Glutamatergic neuron (in vitro differentiated cells): ENCODE measurements around the gene NNAT. TPM values are rescaled to one million over a fixed set of nuclear protein-coding genes. Genes with fewer than 3 reads are reported as not detected.
"Not testable (repeated sequence)": the region's sequence is repeated elsewhere in the genome, so short reads cannot be mapped to it uniquely, and the experiment has no call there.

Experiments
- DNase-seq: peaks from one replicate; pipeline ENCODE4 v3.0.0; 2022
- H3K27ac Mint-ChIP-seq: one replicate; pipeline ENCODE4 v1.8.0; 2020; ENCODE audit warnings: mild to moderate bottlenecking, mixed read lengths, inconsistent platforms; ENCODE audit not compliant: unreplicated experiment
- H3K27me3 Mint-ChIP-seq: one replicate; pipeline ENCODE4 v1.8.0; 2020; ENCODE audit warnings: mild to moderate bottlenecking, moderate library complexity, mixed read lengths, inconsistent platforms; ENCODE audit not compliant: unreplicated experiment
- H3K36me3 Mint-ChIP-seq: one replicate; pipeline ENCODE4 v1.8.0; 2020; ENCODE audit warnings: mild to moderate bottlenecking, mixed read lengths, inconsistent platforms; ENCODE audit not compliant: unreplicated experiment
- H3K4me1 Mint-ChIP-seq: one replicate; pipeline ENCODE4 v1.8.0; 2020; ENCODE audit warnings: mild to moderate bottlenecking, low read depth, mixed read lengths, inconsistent platforms; ENCODE audit not compliant: unreplicated experiment
- H3K4me3 Mint-ChIP-seq: one replicate; pipeline ENCODE4 v1.8.0; 2020; ENCODE audit warnings: mild to moderate bottlenecking, mixed read lengths, inconsistent platforms; ENCODE audit not compliant: unreplicated experiment
- H3K9me3 Mint-ChIP-seq: one replicate; pipeline ENCODE4 v1.8.0; 2020; ENCODE audit warnings: mild to moderate bottlenecking, moderate library complexity, mixed read lengths, inconsistent platforms; ENCODE audit not compliant: unreplicated experiment
- total RNA-seq: library from RNA; stranded (reverse); fragmentation: NEBNext Ultra II Directional; extraction: Animal tissue kit (Norgen Biotek cat#: 25700); gene quantifications from one replicate; pipeline ENCODE4 v1.2.1, GENCODE V29; 2021; ENCODE audit not compliant: unreplicated experiment
- TF ChIP-seq, protein P1 (sequence below): fragments of 200-600 bp; sonication (generic); IDR thresholded peaks from one replicate; pipeline ENCODE4 v1.5.0; 2021; ENCODE audit not compliant: partially characterized antibody, unreplicated experiment

Gene NNAT
- total RNA-seq, 1 donor from 2014 or later: 1,047 TPM

DNA sequence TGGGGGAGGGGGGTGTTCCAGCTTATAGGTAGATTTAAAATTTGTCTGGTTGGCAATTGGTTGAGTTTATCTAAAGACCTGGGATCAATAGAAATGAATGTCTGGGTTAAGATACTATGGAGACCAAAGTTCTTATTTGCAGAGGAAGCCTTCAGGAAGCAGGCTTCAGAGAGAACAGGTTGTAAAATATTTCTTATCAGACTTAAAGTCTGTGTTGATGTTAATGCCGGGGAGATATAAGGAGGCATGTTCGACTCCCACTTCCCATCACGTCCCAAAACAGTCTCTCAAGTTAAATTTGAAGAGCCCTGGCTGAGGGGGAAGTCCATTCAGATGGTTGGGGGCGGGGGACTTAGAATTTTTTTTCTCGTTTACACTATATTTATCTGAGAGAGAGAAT is 19.0 kb downstream of the NNAT start:
- H3K27me3 Mint-ChIP-seq: no peaks in the 10 kb centered on the region
- TF ChIP-seq, protein P1, sequence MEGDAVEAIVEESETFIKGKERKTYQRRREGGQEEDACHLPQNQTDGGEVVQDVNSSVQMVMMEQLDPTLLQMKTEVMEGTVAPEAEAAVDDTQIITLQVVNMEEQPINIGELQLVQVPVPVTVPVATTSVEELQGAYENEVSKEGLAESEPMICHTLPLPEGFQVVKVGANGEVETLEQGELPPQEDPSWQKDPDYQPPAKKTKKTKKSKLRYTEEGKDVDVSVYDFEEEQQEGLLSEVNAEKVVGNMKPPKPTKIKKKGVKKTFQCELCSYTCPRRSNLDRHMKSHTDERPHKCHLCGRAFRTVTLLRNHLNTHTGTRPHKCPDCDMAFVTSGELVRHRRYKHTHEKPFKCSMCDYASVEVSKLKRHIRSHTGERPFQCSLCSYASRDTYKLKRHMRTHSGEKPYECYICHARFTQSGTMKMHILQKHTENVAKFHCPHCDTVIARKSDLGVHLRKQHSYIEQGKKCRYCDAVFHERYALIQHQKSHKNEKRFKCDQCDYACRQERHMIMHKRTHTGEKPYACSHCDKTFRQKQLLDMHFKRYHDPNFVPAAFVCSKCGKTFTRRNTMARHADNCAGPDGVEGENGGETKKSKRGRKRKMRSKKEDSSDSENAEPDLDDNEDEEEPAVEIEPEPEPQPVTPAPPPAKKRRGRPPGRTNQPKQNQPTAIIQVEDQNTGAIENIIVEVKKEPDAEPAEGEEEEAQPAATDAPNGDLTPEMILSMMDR: no peak
- peaks cover 23% of the 10 kb centered on the region for H3K4me1 Mint-ChIP-seq
- H3K36me3 Mint-ChIP-seq: no peaks in the 10 kb centered on the region
- no peak overlapping the region for H3K4me3 Mint-ChIP-seq
- DNase-seq: no peak
- no peaks in the 10 kb centered on the region for H3K9me3 Mint-ChIP-seq
- H3K27ac Mint-ChIP-seq: no peak overlapping the region

DNA sequence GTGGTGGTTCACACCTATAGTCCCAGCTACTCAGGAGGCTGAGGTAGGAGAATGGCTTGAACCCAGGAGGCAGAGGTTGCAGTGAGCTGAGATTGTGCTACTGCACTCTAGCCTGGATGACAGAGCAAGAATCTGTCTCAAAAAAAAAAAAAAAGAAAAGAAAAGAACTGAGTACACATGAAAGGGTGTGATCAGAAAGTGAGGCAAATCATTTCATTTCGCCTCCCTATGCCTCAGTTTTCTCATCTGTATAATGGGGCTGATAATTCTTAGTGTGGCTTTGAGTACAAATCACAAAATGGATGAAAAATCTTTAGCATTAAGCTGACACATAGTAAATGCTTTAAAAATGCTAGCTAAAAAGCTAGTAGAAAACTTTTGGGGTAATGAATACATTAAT is 19.8 kb downstream of the NNAT start:
- not testable (repeated sequence) for H3K4me3 Mint-ChIP-seq, DNase-seq, H3K27ac Mint-ChIP-seq, H3K27me3 Mint-ChIP-seq, H3K36me3 Mint-ChIP-seq, H3K9me3 Mint-ChIP-seq
- H3K4me1 Mint-ChIP-seq: peaks cover 23% of the 10 kb centered on the region

DNA sequence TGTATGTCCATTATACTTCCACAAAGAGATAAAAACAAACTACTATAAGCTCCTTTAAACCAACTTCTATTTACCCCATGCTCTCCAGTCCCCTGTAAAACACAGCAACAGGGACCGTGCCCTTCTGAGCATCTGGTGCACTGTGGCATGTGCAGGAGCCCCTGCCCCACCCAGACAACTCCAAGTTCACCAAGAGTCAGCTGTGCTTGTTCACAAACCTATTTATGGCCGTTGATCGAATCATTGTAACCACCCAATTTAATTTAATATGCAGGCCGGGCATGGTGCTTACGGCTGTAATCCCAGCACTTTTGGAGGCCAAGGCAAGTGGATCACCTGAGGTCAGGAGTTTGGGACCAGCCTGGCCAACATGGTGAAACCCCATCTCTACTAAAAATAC is 20.3 kb downstream of the NNAT start:
- Mint-ChIP-seq H3K4me1 (peaks cover 23% of the 10 kb centered on the region), H3K4me3 (no peak overlapping the region), H3K27ac (no peak overlapping the region), H3K27me3 (peaks cover 1% of the 10 kb centered on the region), H3K9me3 (no peaks in the 10 kb centered on the region), H3K36me3 (no peaks in the 10 kb centered on the region)
- TF ChIP-seq, protein P1: no peak
- DNase-seq: no peak

DNA sequence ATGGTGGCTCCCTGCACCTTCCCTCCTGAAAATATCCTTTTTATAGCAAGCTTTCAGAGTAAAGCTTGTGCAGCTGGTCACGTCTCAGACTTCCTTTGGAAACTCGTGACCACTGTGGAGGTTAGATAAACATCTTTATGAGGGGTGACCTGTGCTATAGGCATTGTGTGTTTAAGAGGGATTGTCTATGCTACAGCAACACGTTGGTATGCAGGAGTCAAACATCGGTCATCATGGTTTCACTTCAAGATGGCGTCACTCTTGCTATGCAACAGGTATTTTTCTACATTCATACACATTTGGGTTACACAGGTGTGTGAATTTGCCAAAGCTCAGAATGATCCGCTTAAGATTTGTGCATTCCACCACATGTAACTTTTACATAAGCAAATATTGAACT is 21.2 kb downstream of the NNAT start:
- TF ChIP-seq, protein P1: no peak
- DNase-seq: no peak
- H3K9me3 Mint-ChIP-seq: no peaks in the 10 kb centered on the region
- H3K4me1 Mint-ChIP-seq: peaks cover 17% of the 10 kb centered on the region
- peaks cover 1% of the 10 kb centered on the region for H3K27me3 Mint-ChIP-seq
- no peak overlapping the region for H3K27ac Mint-ChIP-seq
- H3K36me3 Mint-ChIP-seq: no peaks in the 10 kb centered on the region
- no peak overlapping the region for H3K4me3 Mint-ChIP-seq

DNA sequence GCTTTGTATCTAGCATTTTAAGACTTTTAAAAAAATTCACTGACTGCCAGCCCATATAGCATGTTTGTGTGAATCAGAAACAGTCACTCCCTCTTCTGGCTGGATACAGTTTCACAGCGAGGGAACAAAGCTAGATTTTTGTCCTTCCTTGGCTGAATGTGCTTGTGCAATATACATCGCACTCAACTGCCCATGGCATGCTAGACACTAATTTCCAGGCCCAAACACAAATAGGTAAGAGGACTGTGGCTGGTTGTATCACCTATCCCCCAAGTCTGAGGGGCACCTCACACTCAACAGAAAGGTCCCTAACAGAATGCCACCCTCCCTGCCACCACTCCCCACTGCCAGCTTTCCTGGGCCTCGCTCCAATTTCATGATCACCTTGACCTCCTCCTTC is 22.8 kb downstream of the NNAT start:
- H3K27me3 Mint-ChIP-seq: peaks cover 1% of the 10 kb centered on the region
- H3K36me3 Mint-ChIP-seq: no peaks in the 10 kb centered on the region
- peaks cover 14% of the 10 kb centered on the region for H3K4me1 Mint-ChIP-seq
- TF ChIP-seq, protein P1: no peak
- H3K9me3 Mint-ChIP-seq: no peaks in the 10 kb centered on the region
- no peak for DNase-seq
- H3K27ac Mint-ChIP-seq: peak overlapping the region; percentile 6
- no peak overlapping the region for H3K4me3 Mint-ChIP-seq

DNA sequence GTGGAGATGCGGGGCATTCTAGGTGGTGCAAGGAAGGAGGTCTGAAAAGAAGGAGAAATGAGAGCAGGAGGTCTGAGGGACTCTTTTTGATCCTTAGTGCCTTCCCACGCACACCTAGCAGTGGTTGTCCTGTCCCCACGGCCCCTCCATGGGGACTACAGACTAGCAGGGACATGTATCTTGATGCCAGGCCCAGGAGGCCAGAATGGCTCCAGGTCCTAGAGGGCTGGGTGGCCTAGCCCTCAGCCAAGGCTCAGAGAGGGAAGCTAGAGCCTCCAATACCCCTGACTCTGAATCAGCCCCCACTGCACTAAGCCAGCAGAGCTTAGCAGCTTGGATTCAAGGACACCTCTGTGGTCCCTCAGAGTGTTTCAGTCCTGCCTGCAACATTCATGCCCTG is 23.3 kb downstream of the NNAT start:
- Mint-ChIP-seq H3K36me3 (no peaks in the 10 kb centered on the region), H3K27me3 (peaks cover 1% of the 10 kb centered on the region), H3K27ac (no peak overlapping the region), H3K4me1 (peaks cover 14% of the 10 kb centered on the region), H3K9me3 (no peaks in the 10 kb centered on the region), H3K4me3 (no peak overlapping the region)
- TF ChIP-seq, protein P1: no peak
- no peak for DNase-seq
